ENCODE measurements around the gene CEP250.

Gene CEP250

GRCh38 chr20:35474303-35474871 lies 19.0 kb downstream of the CEP250 start:
- no peaks in the 10 kb centered on the region for H3K27me3 ChIP-seq (replicated peaks)
- H3K4me3 ChIP-seq (ENCODE audit: low read depth, low read length), result no peak overlapping the region
- peaks cover 77% of the 10 kb centered on the region for H3K36me3 ChIP-seq (replicated peaks)
- DNase-seq, result no peak
- TF ChIP-seq, protein P1, sequence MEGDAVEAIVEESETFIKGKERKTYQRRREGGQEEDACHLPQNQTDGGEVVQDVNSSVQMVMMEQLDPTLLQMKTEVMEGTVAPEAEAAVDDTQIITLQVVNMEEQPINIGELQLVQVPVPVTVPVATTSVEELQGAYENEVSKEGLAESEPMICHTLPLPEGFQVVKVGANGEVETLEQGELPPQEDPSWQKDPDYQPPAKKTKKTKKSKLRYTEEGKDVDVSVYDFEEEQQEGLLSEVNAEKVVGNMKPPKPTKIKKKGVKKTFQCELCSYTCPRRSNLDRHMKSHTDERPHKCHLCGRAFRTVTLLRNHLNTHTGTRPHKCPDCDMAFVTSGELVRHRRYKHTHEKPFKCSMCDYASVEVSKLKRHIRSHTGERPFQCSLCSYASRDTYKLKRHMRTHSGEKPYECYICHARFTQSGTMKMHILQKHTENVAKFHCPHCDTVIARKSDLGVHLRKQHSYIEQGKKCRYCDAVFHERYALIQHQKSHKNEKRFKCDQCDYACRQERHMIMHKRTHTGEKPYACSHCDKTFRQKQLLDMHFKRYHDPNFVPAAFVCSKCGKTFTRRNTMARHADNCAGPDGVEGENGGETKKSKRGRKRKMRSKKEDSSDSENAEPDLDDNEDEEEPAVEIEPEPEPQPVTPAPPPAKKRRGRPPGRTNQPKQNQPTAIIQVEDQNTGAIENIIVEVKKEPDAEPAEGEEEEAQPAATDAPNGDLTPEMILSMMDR (IDR thresholded peaks at IDR 0.05; ENCODE audit: low read depth, low read length, missing control alignments), result no peak
- in situ Hi-C loops (cut with HindIII; ENCODE audit: low pct_ligation_motif_present, low sequenced_read_pairs), result no loop called here
- H3K27ac ChIP-seq, result no peak overlapping the region

- TF ChIP-seq, protein P1 (IDR thresholded peaks at IDR 0.05; ENCODE audit: low read depth, low read length, missing control alignments), result no peak
- no peak overlapping the region for H3K27ac ChIP-seq
- DNase-seq, result no peak
- peaks cover 77% of the 10 kb centered on the region for H3K36me3 ChIP-seq (replicated peaks)
- in situ Hi-C loops (cut with HindIII; ENCODE audit: low pct_ligation_motif_present, low sequenced_read_pairs), result no loop called here
- no peak overlapping the region for H3K4me3 ChIP-seq (ENCODE audit: low read depth, low read length)
- H3K27me3 ChIP-seq (replicated peaks), result no peaks in the 10 kb centered on the region
These were observed 20.9 kb downstream of the CEP250 start for GRCh38 chr20:35476288-35476687.

- Histone ChIP-seq H3K4me3 (ENCODE audit: low read depth, low read length) (no peak overlapping the region), H3K27ac (no peak overlapping the region), H3K27me3 (replicated peaks) (no peaks in the 10 kb centered on the region), H3K36me3 (replicated peaks) (peaks cover 53% of the 10 kb centered on the region)
- TF ChIP-seq, protein P1 (IDR thresholded peaks at IDR 0.05; ENCODE audit: low read depth, low read length, missing control alignments), result peak; percentile 44
- DNase-seq, result peak; percentile 4
- in situ Hi-C loops (cut with HindIII; ENCODE audit: low pct_ligation_motif_present, low sequenced_read_pairs), result no loop called here
These were observed 23.5 kb downstream of the CEP250 start for GRCh38 chr20:35478804-35479472.

DNA sequence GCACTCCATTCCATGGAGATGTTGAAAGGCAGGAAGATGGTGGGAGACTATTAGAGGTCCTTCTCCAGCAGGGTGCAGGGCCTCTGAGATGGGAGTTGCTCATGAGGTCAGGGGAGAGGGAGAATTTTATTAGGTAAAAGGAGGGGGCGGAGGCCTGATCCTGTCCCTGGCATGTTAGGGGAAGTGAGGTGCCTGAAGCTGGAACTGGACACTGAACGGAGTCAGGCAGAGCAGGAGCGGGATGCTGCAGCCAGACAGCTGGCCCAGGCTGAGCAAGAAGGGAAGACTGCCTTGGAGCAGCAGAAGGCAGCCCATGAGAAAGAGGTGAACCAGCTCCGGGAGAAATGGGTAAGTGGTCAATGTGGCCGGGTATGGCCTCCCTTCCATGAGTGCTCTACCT lies 24.4 kb downstream of the CEP250 start:
- no peak overlapping the region for H3K4me3 ChIP-seq (ENCODE audit: low read depth, low read length)
- peaks cover 47% of the 10 kb centered on the region for H3K36me3 ChIP-seq (replicated peaks)
- no peaks in the 10 kb centered on the region for H3K27me3 ChIP-seq (replicated peaks)
- TF ChIP-seq, protein P1 (IDR thresholded peaks at IDR 0.05; ENCODE audit: low read depth, low read length, missing control alignments), result no peak
- H3K27ac ChIP-seq, result no peak overlapping the region
- DNase-seq, result no peak
- in situ Hi-C loops (cut with HindIII; ENCODE audit: low pct_ligation_motif_present, low sequenced_read_pairs), result no loop called here

DNA sequence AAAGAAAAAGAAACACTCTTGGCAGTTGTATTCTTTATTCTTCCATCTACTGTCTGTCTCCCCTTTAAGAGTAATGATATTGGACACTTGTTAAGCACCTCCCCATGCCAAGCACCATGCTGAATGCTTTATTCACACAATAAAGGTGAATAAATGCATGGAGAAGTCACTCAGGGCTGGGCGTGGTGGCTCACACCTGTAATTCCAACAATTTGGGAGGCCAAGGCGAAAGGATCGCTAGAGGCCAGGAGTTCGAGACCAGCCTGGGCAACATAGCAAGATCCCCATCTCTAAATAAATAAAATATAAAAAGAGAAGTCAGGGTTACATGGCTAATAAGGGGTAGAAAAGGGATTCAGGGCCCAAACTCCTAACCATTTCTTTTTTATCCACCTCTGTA lies 32.1 kb downstream of the CEP250 start:
- DNase-seq, result no peak
- Histone ChIP-seq H3K27me3 (replicated peaks) (no peaks in the 10 kb centered on the region), H3K36me3 (replicated peaks) (peaks cover 18% of the 10 kb centered on the region), H3K4me3 (ENCODE audit: low read depth, low read length) (no peak overlapping the region), H3K27ac (no peak overlapping the region)
- in situ Hi-C loops (cut with HindIII; ENCODE audit: low pct_ligation_motif_present, low sequenced_read_pairs), result no loop called here
- TF ChIP-seq, protein P1 (IDR thresholded peaks at IDR 0.05; ENCODE audit: low read depth, low read length, missing control alignments), result no peak
